Tibial artery (tissue), 4 donors: Measurements from ENCODE around the gene SPRN.

ENCODE experiments used
- DNase-seq, 2 donors: peaks; one replicate each; pipeline ENCODE4 v3.0.0-alpha.2; 2019
- H3K27ac ChIP-seq, 2 donors: fragments of 200-600 bp; sonication (generic) in 1 of 2; 1 replicate in 1 of 2; 2 replicates in 1 of 2; pipeline ENCODE4 v1.5.1; 2018 to 2019; ENCODE audit warnings: mild to moderate bottlenecking in 1 of 2
- H3K27me3 ChIP-seq, 2 donors: fragments of 200-600 bp; sonication (generic) in 1 of 2; one replicate each; pipeline versions ENCODE4 v1.5.1 to v1.6.0; 2016 to 2019
- H3K36me3 ChIP-seq, 3 donors: fragments of 200-600 bp; sonication (generic) in 2 of 3; one replicate each; pipeline ENCODE4 v1.5.1; 2016 to 2019; ENCODE audit warnings: mild to moderate bottlenecking in 2 of 3
- H3K4me1 ChIP-seq, 4 donors: fragments of 200-600 bp; sonication (generic) in 2 of 4; 1 replicate in 3 of 4; 2 replicates in 1 of 4; pipeline ENCODE4 v1.5.1; 2016 to 2019
- H3K4me3 ChIP-seq, 2 donors: fragments of 200-600 bp; sonication (generic) in 1 of 2; 1 replicate in 1 of 2; 2 replicates in 1 of 2; pipeline ENCODE4 v1.5.1; 2018 to 2019; ENCODE audit warnings: mild to moderate bottlenecking in 2 of 2
- H3K9me3 ChIP-seq, 3 donors: fragments of 200-600 bp; sonication (generic) in 1 of 3; one replicate each; pipeline ENCODE4 v1.5.1; 2016 to 2019
- intact Hi-C: fragments of 100-400 bp; cut with DNase I; formaldehyde crosslinking; loops from one replicate; pipeline ENCODE4 v1.15.0; 2023; ENCODE audit warnings: low total_unique reads
- TF ChIP-seq, protein P1 (sequence below), 2 experiments: fragments of 200-600 bp in 1 of 2; fragments of 450-650 bp in 1 of 2; IDR thresholded peaks; one replicate each; pipeline ENCODE4 v1.5.1; 2017 to 2019; ENCODE audit warnings: antibody characterized with exemption in 2 of 2, mild to moderate bottlenecking in 1 of 2, moderate library complexity in 1 of 2

SPRN gene

DNA sequence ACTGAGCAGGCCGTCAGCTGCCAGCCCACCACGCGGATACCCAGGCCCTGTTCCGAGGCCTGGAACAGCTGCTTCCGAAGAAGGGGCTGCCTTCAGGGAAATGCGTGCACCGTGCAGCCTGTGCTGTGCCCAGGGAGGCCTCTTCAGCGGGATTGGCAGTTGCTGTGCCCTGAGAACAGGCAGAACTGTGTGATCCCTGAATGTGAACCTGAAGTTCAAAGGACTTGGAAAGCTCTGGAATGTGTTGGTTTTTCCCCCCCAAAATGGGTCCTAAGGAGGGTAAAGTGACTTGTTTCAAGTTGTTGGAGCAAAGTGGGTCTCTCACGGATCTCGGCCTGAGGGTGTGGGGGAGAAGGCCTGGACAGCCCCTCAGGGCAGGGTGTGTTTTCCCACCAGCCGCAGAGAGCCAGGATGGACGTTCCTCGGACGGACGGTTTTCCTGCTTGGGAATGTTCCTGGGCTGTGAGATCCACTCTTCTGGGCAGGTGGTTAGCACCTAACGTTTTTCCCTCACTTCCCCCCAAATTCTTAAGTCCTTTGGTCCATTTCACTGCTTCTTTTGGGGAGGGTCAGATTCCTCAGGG lies 2.1 kb downstream of the SPRN start:
- Histone ChIP-seq H3K4me1 (peaks cover 0 to 14% (median 10%) of the 10 kb centered on the region in 4 donors), H3K4me3 (no peak overlapping the region), H3K27ac (no peak overlapping the region), H3K9me3 (no peaks in the 10 kb centered on the region), H3K36me3 (peaks cover 22 to 39% (median 28%) of the 10 kb centered on the region in 3 donors), H3K27me3 (peaks cover 0 to 55% of the 10 kb centered on the region in 2 donors)
- TF ChIP-seq, protein P1, sequence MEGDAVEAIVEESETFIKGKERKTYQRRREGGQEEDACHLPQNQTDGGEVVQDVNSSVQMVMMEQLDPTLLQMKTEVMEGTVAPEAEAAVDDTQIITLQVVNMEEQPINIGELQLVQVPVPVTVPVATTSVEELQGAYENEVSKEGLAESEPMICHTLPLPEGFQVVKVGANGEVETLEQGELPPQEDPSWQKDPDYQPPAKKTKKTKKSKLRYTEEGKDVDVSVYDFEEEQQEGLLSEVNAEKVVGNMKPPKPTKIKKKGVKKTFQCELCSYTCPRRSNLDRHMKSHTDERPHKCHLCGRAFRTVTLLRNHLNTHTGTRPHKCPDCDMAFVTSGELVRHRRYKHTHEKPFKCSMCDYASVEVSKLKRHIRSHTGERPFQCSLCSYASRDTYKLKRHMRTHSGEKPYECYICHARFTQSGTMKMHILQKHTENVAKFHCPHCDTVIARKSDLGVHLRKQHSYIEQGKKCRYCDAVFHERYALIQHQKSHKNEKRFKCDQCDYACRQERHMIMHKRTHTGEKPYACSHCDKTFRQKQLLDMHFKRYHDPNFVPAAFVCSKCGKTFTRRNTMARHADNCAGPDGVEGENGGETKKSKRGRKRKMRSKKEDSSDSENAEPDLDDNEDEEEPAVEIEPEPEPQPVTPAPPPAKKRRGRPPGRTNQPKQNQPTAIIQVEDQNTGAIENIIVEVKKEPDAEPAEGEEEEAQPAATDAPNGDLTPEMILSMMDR (IDR thresholded peaks at IDR 0.05) = no peak
- intact Hi-C loops = no loop called here
- DNase-seq = no peak

GRCh38 chr10:133421336-133422222 lies 2.8 kb downstream of the SPRN start:
- TF ChIP-seq, protein P1 (IDR thresholded peaks at IDR 0.05) = no peak
- DNase-seq = peak in 1 of 2 donors; percentile 59
- Histone ChIP-seq H3K4me3 (no peak overlapping the region), H3K4me1 (peaks cover 0 to 14% (median 10%) of the 10 kb centered on the region in 4 donors), H3K27ac (no peak overlapping the region), H3K9me3 (no peaks in the 10 kb centered on the region), H3K27me3 (peaks cover 0 to 55% of the 10 kb centered on the region in 2 donors), H3K36me3 (peaks cover 22 to 39% (median 28%) of the 10 kb centered on the region in 3 donors)
- intact Hi-C loops = no loop called here

- intact Hi-C loops = no loop called here
- Histone ChIP-seq H3K27me3 (peaks cover 0 to 55% of the 10 kb centered on the region in 2 donors), H3K4me1 (peaks cover 0 to 14% (median 10%) of the 10 kb centered on the region in 4 donors), H3K9me3 (no peaks in the 10 kb centered on the region), H3K27ac (no peak overlapping the region), H3K36me3 (peaks cover 28 to 43% (median 29%) of the 10 kb centered on the region in 3 donors), H3K4me3 (no peak overlapping the region)
- TF ChIP-seq, protein P1 (IDR thresholded peaks at IDR 0.05) = no peak
- no peak for DNase-seq
Measured at GRCh38 chr10:133420579-133420978, 3.8 kb downstream of the SPRN start.

GRCh38 chr10:133420028-133420427 lies 4.4 kb downstream of the SPRN start:
- intact Hi-C loops = no loop called here
- DNase-seq = no peak
- peaks cover 0 to 14% (median 10%) of the 10 kb centered on the region in 4 donors for H3K4me1 ChIP-seq

GRCh38 chr10:133419211-133419950 lies 5.0 kb downstream of the SPRN start:
- Histone ChIP-seq H3K4me3 (no peak overlapping the region), H3K27me3 (peaks cover 0 to 55% of the 10 kb centered on the region in 2 donors), H3K27ac (no peak overlapping the region), H3K9me3 (no peaks in the 10 kb centered on the region), H3K36me3 (peaks cover 34 to 55% (median 39%) of the 10 kb centered on the region in 3 donors), H3K4me1 (peaks cover 0 to 14% (median 10%) of the 10 kb centered on the region in 4 donors)
- intact Hi-C loops = no loop called here
- DNase-seq = no peak
- TF ChIP-seq, protein P1 (IDR thresholded peaks at IDR 0.05) = no peak

More at GRCh38 chr10:133420028-133420427, 4.4 kb downstream of the SPRN start:
- Histone ChIP-seq H3K9me3 (no peaks in the 10 kb centered on the region), H3K4me3 (no peak overlapping the region), H3K36me3 (peaks cover 32 to 49% (median 32%) of the 10 kb centered on the region in 3 donors), H3K27ac (no peak overlapping the region), H3K27me3 (peaks cover 0 to 55% of the 10 kb centered on the region in 2 donors)
- TF ChIP-seq, protein P1 (IDR thresholded peaks at IDR 0.05) = no peak
